Measurements from ENCODE around the gene CASZ1.

The CASZ1 gene

GRCh38 chr1:10633416-10633815 is 163.0 kb downstream of the CASZ1 start:
- no peak for DNase-seq

GRCh38 chr1:10632691-10633090 is 163.8 kb downstream of the CASZ1 start:
- no peak for DNase-seq

- no peak for DNase-seq
Measured at GRCh38 chr1:10631811-10632593, 164.4 kb downstream of the CASZ1 start.

GRCh38 chr1:10631121-10631810 is 165.2 kb downstream of the CASZ1 start:
- DNase-seq = no peak

GRCh38 chr1:10630661-10631120 is 165.8 kb downstream of the CASZ1 start:
- no peak for DNase-seq

- DNase-seq = no peak
Measured at GRCh38 chr1:10629816-10630571, 166.5 kb downstream of the CASZ1 start.

- no peak for DNase-seq
Measured at GRCh38 chr1:10629091-10629815, 167.2 kb downstream of the CASZ1 start.

GRCh38 chr1:10628685-10629084 is 167.8 kb downstream of the CASZ1 start:
- DNase-seq = no peak

GRCh38 chr1:10626791-10627410 is 169.5 kb downstream of the CASZ1 start:
- no peak for DNase-seq

GRCh38 chr1:10626131-10626731 is 170.2 kb downstream of the CASZ1 start:
- no peak for DNase-seq

GRCh38 chr1:10625554-10625953 is 170.9 kb downstream of the CASZ1 start:
- DNase-seq = no peak

- DNase-seq = no peak
Measured at GRCh38 chr1:10625076-10625475, 171.4 kb downstream of the CASZ1 start.

GRCh38 chr1:10624256-10625050 is 172.0 kb downstream of the CASZ1 start:
- no peak for DNase-seq

GRCh38 chr1:10623686-10624145 is 172.7 kb downstream of the CASZ1 start:
- DNase-seq = no peak

GRCh38 chr1:10622910-10623685 is 173.3 kb downstream of the CASZ1 start:
- DNase-seq = no peak

GRCh38 chr1:10621906-10622305 is 174.5 kb downstream of the CASZ1 start:
- DNase-seq = no peak

- DNase-seq = no peak
Measured at GRCh38 chr1:10620776-10621175, 175.7 kb downstream of the CASZ1 start.

- no peak for DNase-seq
Measured at GRCh38 chr1:10617931-10618885, 178.2 kb downstream of the CASZ1 start.

GRCh38 chr1:10617318-10617717 is 179.1 kb downstream of the CASZ1 start:
- no peak for DNase-seq
